C4-2B (cell line): ENCODE data around the gene THOC6.
A peak's percentile ranks its signal among the peaks of the same experiment; 100 is the strongest.

Experiments used
- H3K27ac ChIP-seq: fragments of 450-650 bp; 2 replicates; pipeline ENCODE4 v1.5.1; 2017
- CTCF ChIP-seq: fragments of 450-650 bp; conservative IDR thresholded peaks from 2 replicates; pipeline ENCODE4 v1.5.1; 2017; ENCODE audit warnings: mild to moderate bottlenecking
- ZFX ChIP-seq: fragments of 450-650 bp; IDR thresholded peaks from 2 replicates; pipeline ENCODE4 v1.6.1; 2017

Gene THOC6

GRCh38 chr16:3059723-3060242 lies 35.9 kb downstream of the THOC6 start:
- H3K27ac ChIP-seq: peak overlapping the region; percentile 88
- TF ChIP-seq ZFX (no peak), CTCF (no peak)

- no peak for TF ChIP-seq CTCF
- no peak overlapping the region for H3K27ac ChIP-seq
These were observed 36.7 kb downstream of the THOC6 start for GRCh38 chr16:3060339-3061127.

GRCh38 chr16:3062553-3062952 lies 38.7 kb downstream of the THOC6 start:
- no peak overlapping the region for H3K27ac ChIP-seq
- no peak for TF ChIP-seq ZFX
- no peak for TF ChIP-seq CTCF

GRCh38 chr16:3063625-3064386 lies 40.0 kb downstream of the THOC6 start:
- TF ChIP-seq ZFX (no peak), CTCF (no peak)
- no peak overlapping the region for H3K27ac ChIP-seq

- no peak within 1 kb of the TSS for H3K27ac ChIP-seq
These were observed 41.4 kb downstream of the THOC6 start, which contains the start of gene IL32 for GRCh38 chr16:3065069-3065741. IL32 (plus strand) TSS chr16:3065640; CDS start chr16:3065812, 172 bp downstream.

GRCh38 chr16:3065742-3066439 lies 42.1 kb downstream of the THOC6 start:
- H3K27ac ChIP-seq: no peak overlapping the region
- TF ChIP-seq ZFX: no peak
- TF ChIP-seq CTCF: no peak

More at GRCh38 chr16:3065069-3065741, 41.4 kb downstream of the THOC6 start, which contains the start of gene IL32:
- TF ChIP-seq CTCF (no peak), ZFX (no peak)
